HG02973 (cell line): Measurements from ENCODE around the gene ACTR3.
A peak's percentile ranks its signal among the peaks of the same experiment; 100 is the strongest.
"Not testable (repeated sequence)": the region's sequence is repeated elsewhere in the genome, so short reads cannot be mapped to it uniquely, and the experiment has no call there.

Experiments used
- ATAC-seq: cut with Tn5 transposase; IDR thresholded peaks from one replicate; pipeline ENCODE4 v1.9.1; 2021; ENCODE audit warnings: moderate library complexity; ENCODE audit not compliant: unreplicated experiment

ACTR3 gene

DNA sequence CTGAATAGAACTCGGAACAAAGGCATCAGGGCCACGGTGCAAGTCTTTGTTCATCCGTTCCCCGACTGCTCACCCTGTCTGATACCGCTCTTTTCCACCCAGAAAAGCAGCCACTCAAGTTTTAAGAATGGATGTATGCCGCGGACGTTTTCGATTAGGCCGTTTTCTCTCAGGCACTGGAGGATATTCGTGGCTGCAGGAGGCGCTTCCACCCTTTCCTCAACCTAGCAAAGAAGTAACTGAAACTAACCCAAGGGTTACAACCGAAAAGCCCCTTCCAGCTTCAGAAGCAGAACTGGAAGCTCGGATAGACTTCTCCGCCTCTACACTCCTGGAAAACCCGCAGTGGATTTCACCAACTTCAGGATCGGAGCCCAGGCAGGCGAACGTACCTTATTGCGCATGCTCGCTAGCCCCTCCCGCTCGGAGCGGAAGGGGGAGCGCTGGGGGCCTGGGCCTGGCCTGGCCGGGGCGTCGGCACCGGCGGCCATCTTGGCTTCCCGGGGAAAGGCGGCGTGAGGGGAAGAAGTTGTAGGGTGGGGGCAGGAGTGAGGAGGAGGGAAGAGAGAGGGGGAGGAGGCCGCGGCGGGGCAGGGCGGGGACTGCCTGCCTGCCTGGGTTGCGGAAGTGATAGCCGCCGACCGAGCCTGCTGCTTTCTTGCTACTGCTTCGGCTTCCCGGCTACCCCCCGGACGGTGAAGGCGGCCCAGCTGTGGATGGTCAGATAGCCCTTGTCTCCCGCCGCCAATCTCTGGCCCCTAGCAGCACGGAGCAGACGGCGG, at the start of gene ACTR3:
TSS of gene ACTR3 (plus strand) at position 619 of the 782 bp plus-strand sequence. CDS start 191 bp downstream, outside the sequence.
- ATAC-seq, result peak; percentile 52

DNA sequence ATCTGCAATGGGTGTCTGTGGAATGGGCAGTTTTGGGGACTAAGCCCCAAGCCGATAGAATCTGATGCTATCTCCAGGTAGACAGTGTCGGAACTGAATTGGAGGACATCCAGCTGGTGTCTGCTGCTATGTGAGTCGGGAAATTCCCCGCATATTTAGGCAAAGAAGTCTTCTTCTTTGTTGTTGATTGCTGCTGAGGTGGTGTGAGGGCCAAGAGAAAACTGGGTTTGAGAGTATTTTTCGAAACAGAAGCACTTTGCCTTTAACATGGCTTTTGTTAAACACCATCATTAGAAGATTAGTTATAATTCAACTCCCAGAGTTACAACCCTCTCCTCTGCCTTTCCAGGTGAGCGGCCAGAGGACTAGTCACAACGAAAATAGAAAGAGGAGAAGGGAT, 49.4 kb upstream of the ACTR3 start:
- ATAC-seq, result no peak

DNA sequence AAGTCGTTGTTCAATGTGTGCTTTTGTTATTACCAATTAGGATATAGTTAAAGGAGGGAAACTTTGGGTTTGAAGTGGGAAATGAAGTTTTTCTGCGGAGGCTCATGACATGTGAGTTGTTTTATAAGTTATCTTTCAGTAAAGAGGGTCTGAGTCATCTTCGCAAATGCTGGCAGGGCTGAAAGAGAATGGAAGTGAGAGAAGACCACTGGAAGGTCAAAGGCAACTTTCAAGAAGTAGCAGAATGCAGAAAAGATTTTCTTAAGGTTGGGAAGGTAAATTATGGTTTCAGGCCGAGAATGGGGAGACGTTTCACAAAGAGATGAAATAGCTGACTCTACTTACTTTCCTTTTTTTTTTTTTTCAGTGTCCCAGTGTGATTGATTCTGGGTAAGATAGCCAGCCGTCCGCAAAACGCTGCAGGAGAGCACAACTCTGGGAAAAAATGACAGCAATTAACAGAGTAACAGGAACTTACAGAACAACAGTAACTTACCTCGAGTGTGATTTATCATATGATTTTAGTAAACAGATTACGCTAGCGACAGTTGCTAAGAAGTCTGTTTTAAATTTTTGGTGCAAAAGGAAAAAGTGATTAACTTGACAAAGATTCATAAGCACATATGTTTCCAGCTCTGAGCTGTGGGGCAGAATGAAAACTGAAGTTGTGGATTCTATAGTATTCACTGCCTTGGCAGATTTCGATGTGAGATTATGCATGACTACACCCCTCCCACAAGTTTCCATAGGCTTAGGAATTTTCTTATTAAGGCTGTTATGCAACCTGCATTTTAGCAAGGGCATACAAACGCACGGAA, 46.8 kb upstream of the ACTR3 start:
- ATAC-seq, result no peak

DNA sequence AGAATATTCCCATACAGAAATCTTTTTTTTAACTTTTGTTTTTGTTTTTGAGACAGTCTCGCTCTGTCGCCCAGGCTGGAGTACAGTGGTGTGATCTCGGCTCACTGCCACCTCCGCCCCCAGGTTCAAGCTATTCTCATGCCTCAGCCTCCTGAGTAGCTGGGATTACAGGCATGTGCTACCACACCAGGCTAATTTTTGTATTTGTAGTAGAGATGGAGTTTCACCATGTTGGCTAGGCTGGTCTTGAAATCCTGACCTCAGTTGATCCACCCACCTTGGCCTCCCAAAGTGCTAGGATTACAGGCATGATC, 46.2 kb upstream of the ACTR3 start:
- ATAC-seq, result not testable (repeated sequence)

DNA sequence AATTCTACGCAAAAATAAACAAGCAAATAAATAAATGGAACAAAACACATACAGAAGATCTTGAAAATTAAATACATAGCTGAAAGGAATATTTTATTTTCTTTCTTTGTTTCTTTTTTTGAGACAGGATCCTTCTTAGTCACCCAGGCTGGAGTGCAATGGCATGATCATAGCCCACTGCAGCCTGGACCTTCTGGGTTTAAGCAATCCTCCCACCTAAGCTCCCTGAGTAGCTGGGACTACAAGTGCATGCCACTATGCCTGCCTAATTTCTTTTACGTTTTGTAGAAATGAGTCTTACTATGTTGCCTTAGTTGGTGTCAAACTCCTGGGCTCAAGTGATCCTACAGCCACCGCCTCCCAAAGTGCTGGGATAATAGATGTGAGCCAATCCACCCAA, 44.6 kb upstream of the ACTR3 start:
- ATAC-seq, result no peak

DNA sequence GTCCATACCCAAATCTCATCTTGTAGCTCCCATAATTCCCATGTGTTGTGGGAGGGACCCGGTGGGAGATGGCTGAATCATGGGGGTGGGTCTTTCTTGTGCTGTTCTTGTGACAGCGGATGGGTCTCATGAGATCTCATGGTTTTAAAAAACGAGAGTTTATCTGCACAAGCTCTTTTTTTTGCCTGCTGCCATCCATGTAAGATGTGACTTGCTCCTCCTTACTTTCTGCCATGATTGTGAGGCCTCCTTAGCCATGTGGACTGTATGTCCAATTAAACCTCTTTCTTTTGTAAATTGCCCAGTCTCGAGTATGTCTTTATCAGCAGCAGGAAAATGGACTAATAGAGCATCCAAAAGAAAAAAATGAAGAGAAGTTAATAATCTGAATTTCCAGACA, 44.1 kb upstream of the ACTR3 start:
- ATAC-seq, result not testable (repeated sequence)

DNA sequence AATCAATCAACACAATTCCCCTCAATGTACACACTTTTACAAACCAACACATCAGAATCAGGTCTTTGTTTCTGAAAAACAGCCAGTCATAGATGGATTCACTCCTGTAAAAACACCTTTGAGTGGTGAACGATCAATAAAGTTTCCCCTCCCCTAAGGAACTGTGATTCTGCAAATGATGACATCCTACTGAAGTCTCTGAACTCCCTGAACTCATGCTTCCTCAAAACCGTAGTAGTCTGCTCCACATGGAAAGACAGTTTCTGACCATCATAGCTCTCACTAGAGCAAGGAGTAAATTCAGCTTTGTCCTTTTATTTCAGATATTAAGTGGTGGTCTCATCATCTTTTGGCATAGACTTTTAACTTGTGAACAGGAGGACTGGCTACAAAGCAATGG, 43.5 kb upstream of the ACTR3 start:
- no peak for ATAC-seq

DNA sequence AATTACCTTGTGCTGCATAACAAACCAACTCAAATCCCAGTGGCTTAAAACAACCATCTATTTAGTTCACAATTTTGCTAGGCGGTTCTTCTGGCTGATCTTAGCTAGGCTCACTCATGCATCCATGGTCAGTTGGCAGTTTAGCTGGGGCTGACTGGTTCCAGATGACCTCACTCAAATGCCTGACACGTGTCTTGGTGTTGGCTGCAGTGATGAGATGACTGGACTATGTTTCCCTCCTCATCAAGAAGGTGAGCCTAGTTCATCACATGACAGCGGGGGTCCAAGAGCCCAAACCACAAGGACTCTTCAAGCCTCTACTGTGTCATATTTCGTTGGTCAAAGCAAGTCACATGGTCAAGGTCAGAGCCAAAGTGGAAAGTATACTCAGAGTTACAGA, 42.7 kb upstream of the ACTR3 start:
- no peak for ATAC-seq

DNA sequence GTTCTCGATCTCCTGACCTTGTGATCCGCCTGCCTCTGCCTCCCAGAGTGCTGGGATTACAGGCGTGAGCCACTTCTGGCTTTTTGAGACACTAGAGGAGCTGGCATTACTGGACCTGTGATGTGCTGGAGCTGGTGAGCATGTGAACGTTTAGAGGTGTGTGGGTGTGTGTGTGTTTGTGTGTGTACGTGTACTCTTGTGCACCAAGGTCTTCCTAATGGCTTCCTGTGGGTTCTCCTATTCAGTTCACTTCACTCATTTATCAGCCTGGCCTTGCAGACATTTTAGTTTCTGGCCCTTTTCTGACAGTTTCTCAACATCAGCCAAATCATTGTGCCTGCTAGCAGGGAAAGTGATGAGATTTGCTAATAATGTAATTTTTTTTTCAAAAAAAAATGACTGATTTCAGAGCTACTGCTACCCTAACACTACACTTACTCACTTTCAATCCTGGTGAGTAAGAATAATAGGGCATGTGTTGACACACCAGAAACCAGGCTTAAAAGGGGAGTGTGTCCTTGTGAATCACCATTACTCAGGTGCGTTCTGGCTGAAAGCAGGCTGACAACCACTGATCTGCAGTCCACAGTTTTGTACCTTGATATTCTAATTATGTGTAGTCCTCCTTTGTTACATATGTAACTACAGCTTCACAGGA, 41.0 kb upstream of the ACTR3 start:
- ATAC-seq, result peak; percentile 60

DNA sequence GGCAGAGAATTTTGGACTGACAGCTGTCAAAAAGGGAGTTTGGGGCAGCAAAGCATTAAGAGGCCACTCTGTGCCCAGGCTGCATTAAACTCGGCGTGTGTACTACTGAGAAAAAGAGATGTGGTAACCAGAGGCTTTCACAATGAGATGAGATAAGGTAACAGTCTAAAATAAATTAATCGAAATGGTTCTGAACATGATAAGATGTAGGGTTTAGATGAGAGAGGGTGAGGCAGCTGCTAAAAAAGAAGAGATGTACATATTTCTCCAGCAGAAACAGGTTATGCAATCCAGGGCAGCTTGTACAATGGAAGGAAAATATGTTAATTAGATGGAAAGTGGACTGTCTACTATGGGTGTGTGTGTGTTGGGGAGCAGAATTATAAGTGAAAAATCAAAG, 39.2 kb upstream of the ACTR3 start:
- no peak for ATAC-seq

DNA sequence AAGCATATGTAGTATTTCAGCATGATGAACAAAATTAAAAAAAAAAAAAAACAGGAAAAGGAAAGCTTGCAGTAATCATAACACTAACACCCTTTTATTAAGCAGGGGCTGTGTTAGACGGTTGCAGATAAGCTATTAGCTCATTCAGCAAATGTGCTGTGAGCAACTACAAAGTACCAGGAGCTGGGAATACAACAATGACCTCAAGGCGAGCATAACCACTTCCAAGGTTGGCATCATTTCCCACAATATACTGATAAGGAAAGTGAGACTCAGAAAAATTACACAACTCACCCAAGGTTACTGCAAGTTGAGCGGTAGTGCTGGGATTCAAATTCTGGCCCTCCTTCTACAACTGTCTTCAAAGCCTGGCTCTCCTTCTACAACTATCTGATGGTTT, 38.2 kb upstream of the ACTR3 start:
- ATAC-seq, result no peak

DNA sequence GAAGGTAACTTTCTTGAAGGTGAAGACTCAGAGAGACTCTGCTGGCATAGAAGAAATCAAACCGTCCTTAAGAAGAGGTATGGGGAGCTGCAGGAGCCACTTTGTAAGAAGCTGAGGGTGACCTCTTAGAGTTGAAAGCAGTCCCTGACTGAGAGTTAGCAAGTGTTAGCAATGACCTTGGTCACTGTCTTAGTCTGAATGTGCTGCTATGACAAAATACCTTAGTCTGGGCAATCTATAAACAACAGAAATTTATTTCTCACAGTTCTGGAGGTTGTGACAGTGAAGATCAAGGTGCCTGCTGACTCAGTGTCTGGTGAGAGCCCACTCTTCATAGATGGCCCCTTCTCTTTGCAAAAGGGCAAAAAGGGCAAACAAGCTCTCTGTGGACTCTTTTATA, 35.7 kb upstream of the ACTR3 start:
- no peak for ATAC-seq

DNA sequence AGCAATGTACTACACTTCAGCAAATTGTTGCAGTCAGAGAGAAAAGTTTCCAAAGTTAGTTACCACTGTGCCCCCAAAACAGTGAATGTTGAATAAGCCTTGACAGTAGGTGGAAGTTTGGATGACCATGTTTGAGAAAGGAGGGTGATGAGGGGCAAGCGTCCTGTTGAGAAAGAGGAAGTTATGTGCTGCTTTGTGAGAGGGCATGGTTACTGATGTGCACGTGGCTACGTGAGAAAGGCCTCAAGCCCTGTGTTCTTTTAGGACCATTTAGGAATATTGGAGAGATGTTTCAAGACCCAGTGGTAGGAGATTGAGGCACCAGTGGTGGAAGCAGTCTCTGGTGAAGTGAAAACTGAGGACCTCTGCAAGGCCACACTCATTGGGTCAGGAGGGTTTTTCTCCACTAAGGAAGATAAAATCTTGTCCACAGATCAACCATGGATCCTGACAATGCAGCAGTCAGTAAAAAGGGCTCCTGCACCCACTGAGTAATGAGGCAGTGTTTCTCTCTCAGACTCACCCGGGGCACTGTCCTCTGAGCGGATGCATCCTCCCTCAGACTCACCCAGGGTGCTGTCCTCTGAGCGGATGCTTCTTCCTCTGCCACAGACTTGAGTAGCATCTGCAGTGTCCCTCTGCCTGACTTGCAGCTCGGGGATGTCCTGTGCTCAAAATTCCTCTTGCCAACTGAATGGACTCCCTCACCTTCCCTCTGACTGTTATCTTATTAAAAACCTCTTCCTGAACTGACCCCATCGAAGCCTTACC, 34.7 kb upstream of the ACTR3 start:
- ATAC-seq, result no peak

DNA sequence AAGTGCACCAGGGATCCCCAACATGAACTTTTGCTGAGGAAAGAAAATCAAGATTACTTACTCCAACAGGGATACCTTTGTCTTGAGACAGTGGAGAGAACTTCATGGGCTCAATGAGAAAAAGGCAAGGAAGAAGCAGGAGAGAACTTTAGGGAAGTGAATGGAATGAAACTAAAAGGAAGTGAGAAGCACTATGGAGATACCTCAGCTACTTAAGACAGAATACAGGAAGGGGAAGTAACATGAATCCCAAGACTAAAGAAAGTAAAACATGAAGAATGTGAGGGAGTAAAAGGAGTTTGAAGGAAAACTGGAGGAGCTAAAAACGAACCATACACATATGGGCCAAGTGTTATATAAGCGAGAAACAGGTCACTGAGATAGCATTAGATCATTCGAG, 32.4 kb upstream of the ACTR3 start:
- no peak for ATAC-seq

DNA sequence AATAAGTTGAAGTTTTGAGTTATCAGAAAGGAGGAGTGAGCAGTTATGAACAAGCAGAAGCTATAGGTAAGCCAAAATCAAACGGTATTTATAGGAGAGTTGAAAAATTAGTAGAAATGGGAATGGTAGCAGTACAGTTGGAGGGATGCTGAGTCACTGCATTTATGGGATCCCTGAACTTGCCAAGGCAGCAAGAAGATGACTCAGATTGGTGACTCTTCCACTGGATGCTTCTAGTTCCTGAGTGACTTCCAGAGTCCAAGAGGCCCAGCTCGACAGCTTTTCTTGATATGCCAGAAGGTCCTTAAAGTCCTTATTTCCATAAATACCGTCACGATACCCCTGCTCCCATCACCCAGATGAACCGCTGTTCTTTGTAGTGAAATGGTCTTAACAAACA, 31.1 kb upstream of the ACTR3 start:
- ATAC-seq, result no peak

DNA sequence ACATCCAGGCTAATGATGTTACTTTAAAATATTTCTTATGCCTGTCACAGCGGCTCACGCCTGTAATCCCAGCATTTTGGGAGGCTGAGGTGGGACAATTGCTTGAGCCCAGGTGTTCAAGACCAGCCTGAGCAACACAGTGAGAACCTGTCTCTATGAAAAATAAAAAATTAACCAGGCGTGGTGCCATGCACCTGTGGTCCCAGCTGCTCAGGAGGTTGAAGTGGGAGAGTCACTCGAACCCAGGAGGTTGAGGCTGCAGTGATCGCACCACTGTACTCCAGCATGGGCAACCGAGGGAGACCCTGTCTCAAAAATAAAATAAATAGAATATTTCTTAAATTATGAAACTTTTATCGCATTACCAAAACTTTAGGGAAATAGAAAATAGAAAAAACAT, 28.1 kb upstream of the ACTR3 start:
- no peak for ATAC-seq

DNA sequence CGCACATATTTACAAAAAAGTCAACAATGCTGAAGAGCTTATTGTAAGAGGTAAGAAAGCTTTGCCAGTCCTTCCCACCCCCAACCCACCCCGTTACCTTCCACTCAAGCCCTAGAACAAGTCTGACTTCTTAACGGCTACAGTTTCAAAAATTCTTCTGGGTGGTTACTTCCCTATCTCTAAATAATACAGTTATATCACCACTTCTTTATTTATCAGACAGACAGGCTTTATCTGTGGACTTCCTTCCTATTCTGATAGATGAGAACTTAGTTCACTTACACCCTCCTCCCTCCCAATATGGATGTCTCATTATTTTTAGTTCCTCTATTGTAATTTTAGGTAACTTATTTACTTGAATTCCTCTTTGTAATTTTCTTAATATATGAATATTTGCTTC, 26.7 kb upstream of the ACTR3 start:
- ATAC-seq, result no peak

DNA sequence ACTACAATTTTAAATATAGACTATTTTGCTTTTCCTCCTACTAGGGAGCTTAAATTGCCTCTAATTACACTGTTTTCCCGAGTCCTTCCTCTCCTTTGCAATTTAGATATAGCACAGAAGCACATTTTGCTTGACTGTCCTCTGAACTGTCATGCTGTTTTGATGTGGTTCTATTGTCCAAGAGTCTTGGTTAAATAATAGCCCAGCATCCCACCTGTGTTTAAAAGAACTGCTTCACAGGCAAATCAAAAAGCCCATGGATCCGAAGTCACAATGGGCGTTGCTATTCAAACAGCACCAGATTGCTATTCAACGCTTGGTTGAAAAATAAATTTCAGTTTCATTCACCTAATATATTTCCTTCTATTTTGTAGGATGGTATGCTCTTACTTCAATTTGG, 22.3 kb upstream of the ACTR3 start:
- ATAC-seq, result no peak

DNA sequence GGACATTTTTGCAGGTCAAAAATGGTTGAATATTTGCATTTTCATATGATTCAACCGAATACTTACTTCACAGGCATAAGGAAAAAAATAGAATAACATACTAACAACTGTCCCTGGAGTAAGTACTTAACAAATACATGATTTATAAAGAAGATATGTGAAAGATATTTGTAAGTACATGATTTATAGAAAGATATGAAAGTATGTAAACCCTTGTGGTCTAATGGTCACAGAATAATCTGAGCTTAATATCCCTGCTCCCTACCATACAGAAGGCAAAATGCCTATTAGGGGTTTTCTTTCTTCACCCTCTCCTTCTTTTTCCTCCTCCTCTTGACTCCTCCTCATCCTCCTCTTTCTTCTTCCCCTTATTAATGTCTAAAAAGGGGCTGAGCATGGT, 20.6 kb upstream of the ACTR3 start:
- ATAC-seq, result no peak

DNA sequence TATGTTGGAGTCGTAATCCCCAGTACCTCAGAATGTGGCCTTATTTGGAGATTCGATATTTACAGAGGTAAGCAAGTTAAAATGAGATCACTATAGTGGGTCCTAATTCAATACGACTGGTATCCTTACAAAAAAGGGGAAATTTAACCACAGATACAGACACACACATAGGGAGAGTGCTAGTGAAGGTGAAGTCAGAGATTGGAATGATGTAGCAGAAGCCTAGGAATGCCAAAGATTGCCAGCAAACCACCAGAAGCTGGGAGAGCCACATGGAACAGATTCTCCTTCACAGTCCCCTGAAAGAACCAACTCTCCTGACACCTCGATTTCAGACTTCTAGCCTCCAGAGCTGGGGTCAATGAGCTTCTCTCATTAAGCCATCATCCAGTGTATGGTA, 17.7 kb upstream of the ACTR3 start:
- no peak for ATAC-seq

DNA sequence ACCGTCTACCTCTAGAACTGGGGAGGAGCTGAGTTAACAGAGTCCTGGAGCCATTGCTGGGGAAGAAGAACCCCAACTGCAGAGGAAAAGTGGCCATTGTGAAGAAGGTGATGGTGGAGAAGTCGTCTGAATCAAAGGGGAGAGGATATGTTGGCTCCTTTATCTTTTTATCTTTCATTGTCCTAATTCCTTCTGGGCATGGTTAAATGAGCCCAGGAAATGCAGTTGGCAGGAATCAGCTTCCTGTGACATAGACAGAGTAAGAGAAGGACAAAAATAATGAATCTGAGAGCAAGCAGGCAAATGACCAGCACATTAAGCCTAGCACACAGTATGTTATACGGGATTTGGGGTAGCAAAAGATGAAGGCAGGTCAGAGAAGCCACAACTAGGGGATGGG, 16.0 kb upstream of the ACTR3 start:
- no peak for ATAC-seq
